COR-L47 (cell line): ENCODE results near the gene MBOAT2.
"Not testable (repeated sequence)": the region's sequence is repeated elsewhere in the genome, so short reads cannot be mapped to it uniquely, and the experiment has no call there.

ENCODE experiments used
- DNase-seq: peaks from one replicate; lab custom pipeline; 2025; lab: John Stamatoyannopoulos, UW

The MBOAT2 gene

GRCh38 chr2:8896671-8897070, 106.8 kb downstream of the MBOAT2 start:
- not testable (repeated sequence) for DNase-seq

- not testable (repeated sequence) for DNase-seq
These were observed 108.2 kb downstream of the MBOAT2 start for GRCh38 chr2:8895087-8895912.

- DNase-seq = peak; percentile 91
These were observed 109.3 kb downstream of the MBOAT2 start for GRCh38 chr2:8893978-8894820.

GRCh38 chr2:8893474-8893873, 110.0 kb downstream of the MBOAT2 start:
- DNase-seq = no peak

GRCh38 chr2:8892111-8892510, 111.4 kb downstream of the MBOAT2 start:
- no peak for DNase-seq

- no peak for DNase-seq
These were observed 113.5 kb downstream of the MBOAT2 start for GRCh38 chr2:8889978-8890377.

- DNase-seq = no peak
These were observed 114.5 kb downstream of the MBOAT2 start for GRCh38 chr2:8888963-8889362.

- no peak for DNase-seq
These were observed 116.6 kb downstream of the MBOAT2 start for GRCh38 chr2:8886876-8887275.

- DNase-seq = no peak
These were observed 117.3 kb downstream of the MBOAT2 start for GRCh38 chr2:8886202-8886518.

GRCh38 chr2:8885449-8886201, 117.9 kb downstream of the MBOAT2 start:
- DNase-seq = no peak

GRCh38 chr2:8884812-8885211, 118.7 kb downstream of the MBOAT2 start:
- no peak for DNase-seq

- DNase-seq = no peak
These were observed 121.4 kb downstream of the MBOAT2 start for GRCh38 chr2:8882094-8882493.

- no peak for DNase-seq
These were observed 125.6 kb downstream of the MBOAT2 start for GRCh38 chr2:8877894-8878293.

- DNase-seq = no peak
These were observed 126.2 kb downstream of the MBOAT2 start for GRCh38 chr2:8877332-8877731.

GRCh38 chr2:8876628-8877027, 126.9 kb downstream of the MBOAT2 start:
- no peak for DNase-seq

- peak; percentile 74 for DNase-seq
These were observed 130.6 kb downstream of the MBOAT2 start for GRCh38 chr2:8872821-8873432.

GRCh38 chr2:8870441-8870840, 133.0 kb downstream of the MBOAT2 start:
- DNase-seq = no peak

GRCh38 chr2:8867363-8867762, 136.1 kb downstream of the MBOAT2 start:
- DNase-seq = no peak

- no peak for DNase-seq
These were observed 140.0 kb downstream of the MBOAT2 start for GRCh38 chr2:8863331-8863953.

GRCh38 chr2:8862230-8862629, 141.3 kb downstream of the MBOAT2 start:
- DNase-seq = no peak

GRCh38 chr2:8861797-8862196, 141.7 kb downstream of the MBOAT2 start:
- no peak for DNase-seq

- DNase-seq = no peak
These were observed 143.2 kb downstream of the MBOAT2 start for GRCh38 chr2:8860239-8860638.
